Keratinocyte (primary cell): ENCODE results near the gene ZBTB7B. TPM values are rescaled to one million over a fixed set of nuclear protein-coding genes. Genes with fewer than 3 reads are reported as not detected.

Experiments used
- DNase-seq: peaks from one replicate; pipeline ENCODE4 v3.0.0-alpha.2; 2011; ENCODE audit warnings: low read depth, missing footprints, low spot score
- FAIRE-seq: peaks from 2 replicates; lab custom pipeline; 2011; peaks lifted over from hg19 to GRCh38; lab: Jason Lieb, UNC
- H2AFZ ChIP-seq: 2 replicates; pipeline ENCODE4 v1.6.0; 2012; ENCODE audit warnings: low read length, control low read depth, inconsistent platforms; ENCODE audit not compliant: control insufficient read depth
- H3K27ac ChIP-seq: 2 replicates; pipeline ENCODE4 v1.5.1; 2011; ENCODE audit warnings: low read length; ENCODE audit not compliant: control insufficient read depth, insufficient read depth
- H3K27me3 ChIP-seq: 3 replicates; pipeline ENCODE4 v1.6.0; 2011; ENCODE audit warnings: low read length; ENCODE audit not compliant: control insufficient read depth, insufficient read depth; ENCODE audit errors: extremely low read depth
- H3K36me3 ChIP-seq, 2 experiments: 2 replicates in 1 of 2; 3 replicates in 1 of 2; pipeline ENCODE4 v1.5.1; 2011; ENCODE audit warnings: low read length in 2 of 2, mild to moderate bottlenecking in 1 of 2; ENCODE audit not compliant: control insufficient read depth in 2 of 2, insufficient read depth in 2 of 2; ENCODE audit errors: extremely low read depth in 1 of 2
- H3K4me1 ChIP-seq: 3 replicates; pipeline ENCODE4 v1.5.1; 2011; ENCODE audit warnings: low read length; ENCODE audit not compliant: control insufficient read depth, insufficient read depth; ENCODE audit errors: extremely low read depth
- H3K4me2 ChIP-seq: 3 replicates; pipeline ENCODE4 v1.6.0; 2011; ENCODE audit warnings: low read depth, low read length; ENCODE audit not compliant: control insufficient read depth, insufficient read depth; ENCODE audit errors: extremely low read depth
- H3K4me3 ChIP-seq, 3 experiments: fragments of 200-600 bp in 1 of 3; sonication (generic) in 1 of 3; 2 replicates in 2 of 3; 3 replicates in 1 of 3; pipeline ENCODE4 v1.5.1; 2011 to 2016; ENCODE audit warnings: low read length in 3 of 3, mild to moderate bottlenecking in 3 of 3, control low read depth in 2 of 3, inconsistent platforms in 1 of 3, low read depth in 1 of 3, mixed read lengths in 1 of 3, mixed run types in 1 of 3, moderate library complexity in 1 of 3; ENCODE audit not compliant: control insufficient read depth in 2 of 3, insufficient read depth in 2 of 3; ENCODE audit errors: extremely low read depth in 1 of 3
- H3K79me2 ChIP-seq: 2 replicates; pipeline ENCODE4 v1.6.0; 2012; ENCODE audit warnings: low read length; ENCODE audit not compliant: control insufficient read depth, insufficient read depth
- H3K9ac ChIP-seq: 3 replicates; pipeline ENCODE4 v1.6.0; 2011; ENCODE audit warnings: low read length; ENCODE audit not compliant: control insufficient read depth, insufficient read depth; ENCODE audit errors: extremely low read depth
- H3K9me1 ChIP-seq: 3 replicates; pipeline ENCODE4 v1.6.0; 2011; ENCODE audit warnings: low read length; ENCODE audit not compliant: control insufficient read depth, insufficient read depth; ENCODE audit errors: extremely low read depth
- H3K9me3 ChIP-seq: 2 replicates; pipeline ENCODE4 v1.5.1; 2012; ENCODE audit warnings: low read depth, low read length; ENCODE audit not compliant: control insufficient read depth
- H4K20me1 ChIP-seq: 3 replicates; pipeline ENCODE4 v1.6.0; 2011; ENCODE audit warnings: low read length; ENCODE audit not compliant: control insufficient read depth, insufficient read depth; ENCODE audit errors: extremely low read depth
- CTCF ChIP-seq, 3 experiments: IDR thresholded peaks in 1 of 3; conservative IDR thresholded peaks in 1 of 3; optimal IDR thresholded peaks in 1 of 3; 2 replicates in 2 of 3; 3 replicates in 1 of 3; pipeline versions ENCODE3 to v1.5.1; 2011; ENCODE audit warnings: low read length in 3 of 3, mild to moderate bottlenecking in 3 of 3, moderate library complexity in 2 of 3, control low read depth in 1 of 3, inconsistent platforms in 1 of 3; ENCODE audit not compliant: insufficient read depth in 2 of 3; ENCODE audit errors: extremely low read depth in 1 of 3
- EZH2 ChIP-seq: IDR thresholded peaks from one replicate; pipeline ENCODE4 v1.6.1; 2012; ENCODE audit warnings: inconsistent platforms, mild to moderate bottlenecking, low read length, moderate library complexity
- dilution Hi-C: fragments of 300-500 bp; cut with MboI; formaldehyde crosslinking; loops from one replicate; pipeline ENCODE4 v1.7.0; 2020; ENCODE audit warnings: low sequenced_read_pairs; ENCODE audit not compliant: extremely low pct_ligation_motif_present
- polyA plus RNA-seq, 5 experiments: library from polyadenylated mRNA; depleted of rRNA in 3 of 5; stranded (reverse) in 3 of 5; stranded (forward) in 1 of 5; unstranded in 1 of 5; fragments of >200 nt; gene quantifications; 1 replicate in 1 of 5; 2 replicates in 3 of 5; 3 replicates in 1 of 5; pipeline versions ENCODE4 v1.2.1 to v1.2.3, GENCODE V29; 2011 to 2012; ENCODE audit warnings: missing spikeins in 2 of 5, low read depth in 1 of 5, low replicate concordance in 1 of 5

Gene ZBTB7B
- polyA plus RNA-seq, 1 donor (not counting 4 experiments of a cell fraction or from before 2014, with no cell fraction given): 20.9 TPM

- Histone ChIP-seq H3K4me1 (peaks cover 54% of the 10 kb centered on the region), H2AFZ (no peak overlapping the region)
- peak; percentile 52 for FAIRE-seq
These were observed 29.9 kb upstream of the ZBTB7B start for GRCh38 chr1:154972517-154973343.

GRCh38 chr1:154973344-154974101 is 29.1 kb upstream of the ZBTB7B start:
- Histone ChIP-seq H2AFZ (no peak overlapping the region), H3K9me3 (no peaks in the 10 kb centered on the region), H3K4me2 (peak overlapping the region; percentile 76), H3K79me2 (peaks cover 57% of the 10 kb centered on the region), H4K20me1 (no peaks in the 10 kb centered on the region), H3K9me1 (no peaks in the 10 kb centered on the region), H3K27ac (peak overlapping the region; percentile 99), H3K27me3 (no peaks in the 10 kb centered on the region), H3K36me3 (peaks cover 0 to 11% of the 10 kb centered on the region in 2 experiments), H3K4me1 (peaks cover 47% of the 10 kb centered on the region), H3K9ac (peak overlapping the region; percentile 96), H3K4me3 (peak overlapping the region; percentile 57 to 79 (median 75))
- dilution Hi-C loops: no loop called here
- FAIRE-seq (no peak), DNase-seq (peak; percentile 95)
- TF ChIP-seq CTCF (optimal IDR thresholded peaks at IDR 0.05 in 1 of 3, IDR thresholded peaks at IDR 0.05 in 1 of 3, conservative IDR thresholded peaks at IDR 0.05 in 1 of 3; ENCODE audit: extremely low read depth in 1 of 3, insufficient read depth in 2 of 3, low read length in 3 of 3): peak; percentile 10 to 24 (median 13)
- no peak for TF ChIP-seq EZH2

More at GRCh38 chr1:154972517-154973343, 29.9 kb upstream of the ZBTB7B start:
- dilution Hi-C loops: no loop called here
- peak overlapping the region; percentile 99 for H3K27ac ChIP-seq
- peak; percentile 89 for DNase-seq
- peak overlapping the region; percentile 96 for H3K9ac ChIP-seq
- H4K20me1 ChIP-seq: no peaks in the 10 kb centered on the region
- peaks cover 57% of the 10 kb centered on the region for H3K79me2 ChIP-seq
- no peaks in the 10 kb centered on the region for H3K9me3 ChIP-seq
- H3K36me3 ChIP-seq: peaks cover 3 to 18% of the 10 kb centered on the region in 2 experiments
- H3K27me3 ChIP-seq: no peaks in the 10 kb centered on the region
- TF ChIP-seq CTCF (optimal IDR thresholded peaks at IDR 0.05 in 1 of 3, IDR thresholded peaks at IDR 0.05 in 1 of 3, conservative IDR thresholded peaks at IDR 0.05 in 1 of 3; ENCODE audit: extremely low read depth in 1 of 3, insufficient read depth in 2 of 3, low read length in 3 of 3): no peak
- TF ChIP-seq EZH2: no peak
- H3K9me1 ChIP-seq: no peaks in the 10 kb centered on the region
- H3K4me2 ChIP-seq: peak overlapping the region; percentile 76
- H3K4me3 ChIP-seq: peak overlapping the region; percentile 57 to 79 (median 75)
